CD4-positive, alpha-beta T cell (primary cell): ENCODE results near the gene C16orf87. TPM values are rescaled to one million over a fixed set of nuclear protein-coding genes. Genes with fewer than 3 reads are reported as not detected.

ENCODE experiments used
- ATAC-seq: fragments of 200-7000 bp; cut with Tn5 transposase; one replicate; pipeline ENCODE4 v1.10.0; 2022; ENCODE audit warnings: mild to moderate bottlenecking; ENCODE audit not compliant: poor library complexity
- CTCF ChIA-PET: fragments of 350-600 bp; sonication (Branson Sonifier 250); formaldehyde crosslinking; loops from one replicate; lab custom pipeline; 2021; ENCODE audit warnings: antibody characterized with exemption, inconsistent platforms; lab: Charles Lee
- POLR2A ChIA-PET: fragments of 350-600 bp; sonication (Branson Sonifier 250); formaldehyde crosslinking; loops from one replicate; lab custom pipeline; 2021; ENCODE audit warnings: antibody characterized with exemption, inconsistent platforms; lab: Charles Lee
- DNase-seq, 14 experiments: peaks; one replicate each; pipeline ENCODE4 v3.0.0-alpha.2; 2013 to 2020; ENCODE audit warnings: mixed read lengths in 2 of 14
- H3K27ac ChIP-seq, 2 donors: one replicate each; pipeline versions ENCODE4 v1.5.1 to v1.7.0; 2013; ENCODE audit warnings: low read length in 2 of 2, low read depth in 1 of 2, mild to moderate bottlenecking in 1 of 2
- H3K27me3 ChIP-seq, 2 experiments: 1 replicate in 1 of 2; 2 replicates in 1 of 2; pipeline versions ENCODE4 v1.6.1 to v1.7.0; 2013; ENCODE audit warnings: low read length in 2 of 2, control low read depth in 1 of 2, mild to moderate bottlenecking in 1 of 2, moderate library complexity in 1 of 2; ENCODE audit not compliant: insufficient read depth in 2 of 2, control insufficient read depth in 1 of 2
- H3K36me3 ChIP-seq: one replicate; pipeline ENCODE4 v1.6.1; 2013; ENCODE audit warnings: low read length, control low read depth; ENCODE audit not compliant: insufficient read depth
- H3K4me1 ChIP-seq: one replicate; pipeline ENCODE4 v1.6.1; 2013; ENCODE audit warnings: low read length, control low read depth; ENCODE audit not compliant: insufficient read depth
- H3K4me3 ChIP-seq: one replicate; pipeline ENCODE4 v1.5.1; 2013; ENCODE audit warnings: mild to moderate bottlenecking, low read length, moderate library complexity
- H3K9me3 ChIP-seq, 2 experiments: 1 replicate in 1 of 2; 2 replicates in 1 of 2; pipeline versions ENCODE4 v1.6.1 to v1.7.0; 2013; ENCODE audit warnings: low read length in 2 of 2, mild to moderate bottlenecking in 2 of 2, control low read depth in 1 of 2, moderate library complexity in 1 of 2; ENCODE audit not compliant: control insufficient read depth in 1 of 2, insufficient read depth in 1 of 2
- H3K27ac Mint-ChIP-seq: one replicate; pipeline ENCODE4 v1.8.0; 2020; ENCODE audit warnings: mixed read lengths
- H3K27me3 Mint-ChIP-seq: one replicate; pipeline ENCODE4 v1.8.0; 2021; ENCODE audit warnings: mixed read lengths
- H3K36me3 Mint-ChIP-seq: one replicate; pipeline ENCODE4 v1.8.0; 2021; ENCODE audit warnings: low read depth, mixed read lengths
- H3K4me1 Mint-ChIP-seq: one replicate; pipeline ENCODE4 v1.8.0; 2021; ENCODE audit warnings: low read depth, mixed read lengths
- H3K4me3 Mint-ChIP-seq: one replicate; pipeline ENCODE4 v1.8.0; 2020; ENCODE audit warnings: mild to moderate bottlenecking, mixed read lengths
- H3K9me3 Mint-ChIP-seq: one replicate; pipeline ENCODE4 v1.8.0; 2020; ENCODE audit warnings: mixed read lengths
- CTCF ChIP-seq: fragments of 200-600 bp; IDR thresholded peaks from one replicate; pipeline ENCODE4 v1.8.0; 2022; ENCODE audit warnings: antibody characterized with exemption, mild to moderate bottlenecking
- intact Hi-C, 2 experiments: fragments of 100-400 bp; cut with DNase I in 1 of 2; cut with micrococcal nuclease in 1 of 2; formaldehyde crosslinking; loops; one replicate each; pipeline versions ENCODE4 v1.15.1 to v1.9.0; 2023 to 2025; cut with DNase I, micrococcal nuclease
- total RNA-seq, 174 experiments: library from RNA in 2 of 174; stranded (reverse) in 2 of 174; gene quantifications; one replicate each; pipeline ENCODE4 v1.2.3 and lab custom pipeline; 2021 to 2026

C16orf87 gene
- total RNA-seq, 2 experiments from 2014 or later, result 20.6 to 22.6 TPM

DNA sequence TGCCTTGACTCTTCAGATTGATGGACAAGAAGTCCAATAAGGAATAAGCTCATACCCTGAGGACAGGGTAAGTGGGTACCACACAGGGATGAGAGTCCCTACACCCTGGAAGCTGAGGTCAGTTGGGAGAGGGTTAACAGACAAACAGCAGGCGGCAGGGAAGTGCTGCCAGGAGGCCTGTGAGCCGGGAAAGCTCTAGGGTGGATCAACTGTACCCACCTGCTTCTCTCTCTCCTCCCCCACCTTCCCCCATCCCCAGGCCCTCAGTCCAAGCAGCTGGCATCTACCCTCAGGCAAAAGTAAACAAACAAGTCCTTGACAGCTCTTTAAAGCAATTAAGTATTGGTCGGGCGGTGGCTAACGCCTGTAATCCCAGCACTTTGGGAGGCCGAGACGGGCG lies 62.2 kb downstream of the C16orf87 start:
- Mint-ChIP-seq H3K27ac (no peak overlapping the region), H3K4me3 (no peak overlapping the region), H3K4me1 (no peaks in the 10 kb centered on the region), H3K27me3 (no peaks in the 10 kb centered on the region), H3K9me3 (no peaks in the 10 kb centered on the region), H3K36me3 (no peaks in the 10 kb centered on the region)
- ATAC-seq (no peak), DNase-seq (no peak)
- Histone ChIP-seq H3K4me3 (no peak overlapping the region), H3K27me3 (no peaks in the 10 kb centered on the region), H3K4me1 (no peaks in the 10 kb centered on the region), H3K9me3 (no peaks in the 10 kb centered on the region), H3K36me3 (no peaks in the 10 kb centered on the region), H3K27ac (no peak overlapping the region)
- ChIA-PET POLR2A (no interaction called here), CTCF (no interaction called here)
- TF ChIP-seq CTCF, result no peak
- intact Hi-C loops, result no loop called here

DNA sequence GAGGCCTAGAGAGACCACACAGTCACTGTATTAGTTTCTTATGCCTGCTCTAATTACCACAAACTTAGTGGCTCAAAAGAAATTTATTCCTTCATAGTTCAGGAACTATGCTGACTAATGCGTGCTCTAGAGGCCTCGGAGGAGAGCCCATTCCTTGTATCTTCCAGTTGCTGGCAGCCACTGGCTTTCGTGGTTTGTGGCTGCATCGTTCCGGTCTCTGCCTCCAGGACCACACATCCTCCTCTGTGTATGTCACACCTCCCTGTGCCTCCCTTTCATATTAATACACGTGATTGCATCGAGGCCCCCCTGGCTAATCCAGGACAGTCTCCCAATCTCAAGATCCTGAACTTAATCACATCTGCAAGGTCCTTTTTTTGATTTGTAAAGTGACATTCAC lies 65.9 kb downstream of the C16orf87 start:
- Histone ChIP-seq H3K27ac (no peak overlapping the region), H3K36me3 (no peaks in the 10 kb centered on the region), H3K4me3 (no peak overlapping the region), H3K4me1 (no peaks in the 10 kb centered on the region), H3K9me3 (peaks cover 0 to 3% of the 10 kb centered on the region in 2 experiments), H3K27me3 (no peaks in the 10 kb centered on the region)
- ATAC-seq, result no peak
- ChIA-PET POLR2A (no interaction called here), CTCF (no interaction called here)
- no peak for TF ChIP-seq CTCF
- H3K27ac Mint-ChIP-seq, result no peak overlapping the region
- intact Hi-C loops, result no loop called here
- no peaks in the 10 kb centered on the region for H3K27me3 Mint-ChIP-seq
- no peaks in the 10 kb centered on the region for H3K36me3 Mint-ChIP-seq
- no peak for DNase-seq
- no peaks in the 10 kb centered on the region for H3K4me1 Mint-ChIP-seq
- no peaks in the 10 kb centered on the region for H3K9me3 Mint-ChIP-seq
- H3K4me3 Mint-ChIP-seq, result no peak overlapping the region

DNA sequence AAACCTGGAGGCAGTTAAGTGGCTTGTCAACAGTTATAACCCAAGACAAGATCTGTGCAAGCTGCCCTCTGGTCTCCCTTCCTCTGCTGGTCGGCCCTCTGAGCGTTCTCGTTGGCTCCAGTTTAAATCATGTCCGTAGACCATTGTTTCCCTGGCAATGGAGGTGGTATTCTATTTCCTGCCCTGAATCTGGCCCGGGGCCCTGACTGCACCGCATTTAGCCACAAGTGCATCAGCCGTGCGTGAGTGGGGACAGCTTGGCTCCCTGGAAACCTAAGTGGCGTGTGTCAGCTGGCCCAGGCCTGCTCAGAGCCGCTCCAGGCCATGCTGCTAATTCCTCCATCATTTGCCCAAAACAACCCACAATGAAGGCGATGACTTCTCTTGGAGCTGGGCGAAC lies 67.8 kb downstream of the C16orf87 start:
- Histone ChIP-seq H3K27ac (no peak overlapping the region), H3K9me3 (peaks cover 0 to 3% of the 10 kb centered on the region in 2 experiments), H3K36me3 (no peaks in the 10 kb centered on the region), H3K4me3 (no peak overlapping the region), H3K27me3 (no peaks in the 10 kb centered on the region), H3K4me1 (no peaks in the 10 kb centered on the region)
- ChIA-PET CTCF (no interaction called here), POLR2A (no interaction called here)
- H3K36me3 Mint-ChIP-seq, result no peaks in the 10 kb centered on the region
- no peaks in the 10 kb centered on the region for H3K9me3 Mint-ChIP-seq
- no peak overlapping the region for H3K4me3 Mint-ChIP-seq
- H3K4me1 Mint-ChIP-seq, result no peaks in the 10 kb centered on the region
- H3K27ac Mint-ChIP-seq, result no peak overlapping the region
- ATAC-seq (no peak), DNase-seq (no peak)
- intact Hi-C loops, result no loop called here
- no peaks in the 10 kb centered on the region for H3K27me3 Mint-ChIP-seq
- no peak for TF ChIP-seq CTCF
